ENCODE data around the gene SNIP1. TPM values are rescaled to one million over a fixed set of nuclear protein-coding genes. Genes with fewer than 3 reads are reported as not detected.
"Not testable (repeated sequence)": the region's sequence is repeated elsewhere in the genome, so short reads cannot be mapped to it uniquely, and the experiment has no call there.

SNIP1 gene
- polyA plus RNA-seq, 1 experiment = 8.9 TPM

DNA sequence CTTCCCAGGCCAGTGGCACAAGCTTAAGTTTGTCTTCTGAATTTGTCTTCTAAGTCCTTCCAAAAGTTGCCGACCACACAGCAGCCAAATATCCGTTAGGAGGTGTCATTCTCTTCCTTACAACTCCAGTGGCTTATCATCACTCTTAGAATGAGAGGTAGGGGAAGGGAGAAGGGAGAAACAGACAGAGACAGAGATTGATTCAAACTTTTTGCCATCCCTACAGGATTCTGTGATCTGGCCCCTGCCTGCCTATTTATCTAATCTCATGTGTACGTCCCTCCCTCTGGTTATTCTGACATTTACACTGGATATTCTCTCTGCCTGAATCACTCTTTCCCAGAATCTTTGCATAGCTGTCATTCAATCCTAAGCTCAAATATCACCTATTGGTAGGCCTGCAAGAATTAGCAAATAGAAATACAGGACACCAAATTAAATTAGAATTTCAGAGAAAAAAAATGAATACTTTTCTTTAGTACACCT lies 42.1 kb upstream of the SNIP1 start:
- Histone ChIP-seq H3K27me3 (ENCODE audit: control insufficient read depth, insufficient read depth, low read length) (peaks cover 14% of the 10 kb centered on the region), H3K4me3 (ENCODE audit: low read depth, low read length) (peak overlapping the region; percentile 66), H3K27ac (ENCODE audit: low read depth, low read length) (no peak overlapping the region), H3K9me3 (ENCODE audit: control insufficient read depth, insufficient read depth, low read length) (no peaks in the 10 kb centered on the region)
- ChIA-PET POLR2A (interaction anchor here (0.7 to 1.4 kb wide), 5 partner anchors 10 to 95 kb away, joined by 3 to 5 read pairs (median 4); partner anchors contain the start of gene MEAF6), CTCF (interaction anchor here (0.6 to 1.8 kb wide), 4 partner anchors 82 to 96 kb away, joined by 4 to 17 read pairs (median 4); partner anchors contain the start of gene MEAF6)
- DNase-seq (ENCODE audit: low read depth, low spot score) = no peak
- TF ChIP-seq, protein P1, sequence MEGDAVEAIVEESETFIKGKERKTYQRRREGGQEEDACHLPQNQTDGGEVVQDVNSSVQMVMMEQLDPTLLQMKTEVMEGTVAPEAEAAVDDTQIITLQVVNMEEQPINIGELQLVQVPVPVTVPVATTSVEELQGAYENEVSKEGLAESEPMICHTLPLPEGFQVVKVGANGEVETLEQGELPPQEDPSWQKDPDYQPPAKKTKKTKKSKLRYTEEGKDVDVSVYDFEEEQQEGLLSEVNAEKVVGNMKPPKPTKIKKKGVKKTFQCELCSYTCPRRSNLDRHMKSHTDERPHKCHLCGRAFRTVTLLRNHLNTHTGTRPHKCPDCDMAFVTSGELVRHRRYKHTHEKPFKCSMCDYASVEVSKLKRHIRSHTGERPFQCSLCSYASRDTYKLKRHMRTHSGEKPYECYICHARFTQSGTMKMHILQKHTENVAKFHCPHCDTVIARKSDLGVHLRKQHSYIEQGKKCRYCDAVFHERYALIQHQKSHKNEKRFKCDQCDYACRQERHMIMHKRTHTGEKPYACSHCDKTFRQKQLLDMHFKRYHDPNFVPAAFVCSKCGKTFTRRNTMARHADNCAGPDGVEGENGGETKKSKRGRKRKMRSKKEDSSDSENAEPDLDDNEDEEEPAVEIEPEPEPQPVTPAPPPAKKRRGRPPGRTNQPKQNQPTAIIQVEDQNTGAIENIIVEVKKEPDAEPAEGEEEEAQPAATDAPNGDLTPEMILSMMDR (IDR thresholded peaks at IDR 0.05; ENCODE audit: low read depth, low read length) = no peak

DNA sequence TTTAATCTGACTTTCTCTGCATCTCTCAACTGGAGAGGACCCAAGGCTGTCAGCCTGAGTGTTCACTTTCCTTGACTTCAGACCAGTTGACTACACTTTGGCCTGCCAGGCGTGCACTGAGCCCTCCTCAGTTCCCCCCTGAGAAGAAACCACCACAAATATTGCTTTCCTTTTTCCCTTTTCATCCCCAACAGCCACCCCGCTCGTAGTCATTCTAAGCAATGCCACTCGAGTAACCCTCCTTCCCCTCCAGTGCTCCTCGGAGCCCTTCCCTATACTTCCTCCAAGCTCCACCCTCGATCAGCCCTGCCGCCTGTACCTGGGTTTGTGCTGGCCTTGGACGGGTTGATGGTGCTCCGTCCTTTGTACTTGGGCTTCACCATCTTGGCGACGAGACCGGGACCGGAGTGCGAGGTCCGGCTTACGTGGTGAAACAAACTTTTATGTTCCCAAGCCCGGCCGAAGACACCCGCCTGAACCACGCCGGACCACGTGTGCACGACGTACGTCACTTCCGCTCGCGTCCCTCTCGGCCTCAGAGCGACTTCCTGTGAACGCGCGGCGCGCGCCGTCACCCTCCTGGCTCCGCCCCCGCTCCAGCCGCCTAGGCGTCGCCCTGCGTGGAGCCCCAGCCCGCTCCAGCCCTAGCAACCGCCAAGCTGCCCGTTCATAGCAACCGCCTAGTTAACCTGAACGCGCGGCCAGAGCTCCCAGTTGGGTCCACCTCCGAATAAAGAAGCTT lies 41.5 kb upstream of the SNIP1 start, which contains the start of gene GNL2:
GNL2 (minus strand) TSS at position 498 of the 742 bp plus-strand sequence; CDS start at position 383, 115 bp downstream.
- peaks cover 7% of the 10 kb centered on the region for H3K27me3 ChIP-seq (ENCODE audit: control insufficient read depth, insufficient read depth, low read length)
- H3K9me3 ChIP-seq (ENCODE audit: control insufficient read depth, insufficient read depth, low read length) = no peaks in the 10 kb centered on the region
- DNase-seq (ENCODE audit: low read depth, low spot score) = peak; percentile 85
- TF ChIP-seq, protein P1 (IDR thresholded peaks at IDR 0.05; ENCODE audit: low read depth, low read length) = no peak
- CTCF ChIA-PET = interaction anchor here (0.6 to 1.8 kb wide), 4 partner anchors 81 to 96 kb away, joined by 4 to 17 read pairs (median 4); partner anchors contain the start of gene MEAF6
- POLR2A ChIA-PET = interaction anchor here (0.6 to 1.4 kb wide), 6 partner anchors 9 to 96 kb away, joined by 3 to 5 read pairs (median 4); partner anchors contain the start of gene MEAF6
- peak within 1 kb of the TSS; percentile 98 for H3K4me3 ChIP-seq (ENCODE audit: low read depth, low read length)
- peak within 1 kb of the TSS; percentile 73 for H3K27ac ChIP-seq (ENCODE audit: low read depth, low read length)

DNA sequence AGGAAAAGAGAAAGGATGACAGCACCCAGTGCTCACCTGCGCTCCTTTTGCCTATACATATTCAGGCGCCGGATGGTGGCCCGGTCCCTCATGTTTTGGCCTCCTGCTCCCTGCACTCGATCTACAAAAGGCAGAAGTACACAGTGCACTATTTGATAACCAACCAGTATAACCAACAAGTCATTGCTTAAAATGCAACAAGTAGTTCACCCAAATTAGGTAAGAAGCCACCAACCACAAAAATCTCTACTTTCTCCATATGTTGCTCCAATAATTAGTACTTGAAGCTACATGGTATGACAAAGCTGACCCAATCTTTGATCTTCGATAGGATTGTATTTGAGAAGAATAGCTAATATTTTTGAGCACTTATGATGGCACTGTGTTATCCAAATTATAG lies 39.6 kb upstream of the SNIP1 start:
- TF ChIP-seq, protein P1 (IDR thresholded peaks at IDR 0.05; ENCODE audit: low read depth, low read length) = no peak
- POLR2A ChIA-PET = no interaction called here
- no peaks in the 10 kb centered on the region for H3K9me3 ChIP-seq (ENCODE audit: control insufficient read depth, insufficient read depth, low read length)
- H3K27ac ChIP-seq (ENCODE audit: low read depth, low read length) = no peak overlapping the region
- H3K4me3 ChIP-seq (ENCODE audit: low read depth, low read length) = no peak overlapping the region
- H3K27me3 ChIP-seq (ENCODE audit: control insufficient read depth, insufficient read depth, low read length) = peaks cover 2% of the 10 kb centered on the region
- no peak for DNase-seq (ENCODE audit: low read depth, low spot score)
- CTCF ChIA-PET = interaction anchor here (0.7 to 1.3 kb wide), 3 partner anchors 9 to 1078 kb away, joined by 3 to 13 read pairs (median 3); no protein-coding TSS in a partner anchor

DNA sequence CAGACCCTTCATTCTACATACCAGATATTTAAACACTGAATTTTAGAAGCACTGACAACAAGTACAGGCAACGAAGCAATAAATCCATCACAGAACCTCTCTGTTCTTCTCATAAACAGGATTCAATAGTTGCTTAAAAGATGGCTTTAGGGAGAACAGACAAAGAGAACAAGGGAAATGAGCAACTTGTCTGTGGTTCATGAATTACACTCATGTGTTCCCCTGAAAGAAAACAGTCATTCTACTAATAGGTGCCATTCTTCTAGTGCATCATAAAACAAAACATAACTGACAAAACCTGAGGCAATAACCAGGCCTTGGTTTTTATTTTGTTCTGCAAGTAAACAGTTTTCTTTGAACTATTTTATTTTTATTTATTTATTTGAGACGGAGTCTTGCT lies 34.8 kb upstream of the SNIP1 start:
- TF ChIP-seq, protein P1 (IDR thresholded peaks at IDR 0.05; ENCODE audit: low read depth, low read length) = no peak
- no peak overlapping the region for H3K27ac ChIP-seq (ENCODE audit: low read depth, low read length)
- no peak for DNase-seq (ENCODE audit: low read depth, low spot score)
- POLR2A ChIA-PET = no interaction called here
- H3K4me3 ChIP-seq (ENCODE audit: low read depth, low read length) = no peak overlapping the region
- H3K9me3 ChIP-seq (ENCODE audit: control insufficient read depth, insufficient read depth, low read length) = no peaks in the 10 kb centered on the region
- no peaks in the 10 kb centered on the region for H3K27me3 ChIP-seq (ENCODE audit: control insufficient read depth, insufficient read depth, low read length)
- CTCF ChIA-PET = interaction anchor here (1.0 to 2.3 kb wide), 2 partner anchors 15 to 134 kb away, joined by 4 to 9 read pairs; no protein-coding TSS in a partner anchor

DNA sequence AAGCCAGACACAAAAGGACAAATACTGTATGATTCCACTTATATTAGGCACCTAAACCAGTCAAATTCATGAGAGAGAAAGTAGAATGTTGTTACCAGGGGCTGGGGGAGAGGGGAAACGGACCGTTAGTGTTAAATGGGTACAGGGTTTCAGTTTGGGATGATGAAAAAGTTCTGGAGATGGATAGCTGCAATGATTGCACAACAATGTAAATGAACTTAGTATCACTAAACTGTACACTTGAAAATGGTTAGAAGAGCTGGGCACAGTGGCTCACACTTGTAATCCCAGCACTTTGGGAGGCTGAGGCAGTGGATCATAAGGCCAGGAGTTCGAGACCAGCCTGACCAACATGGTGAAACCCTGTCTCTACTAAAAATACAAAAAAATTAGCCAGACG lies 30.5 kb upstream of the SNIP1 start:
- DNase-seq (ENCODE audit: low read depth, low spot score); POLR2A ChIA-PET; H3K27ac ChIP-seq (ENCODE audit: low read depth, low read length); H3K4me3 ChIP-seq (ENCODE audit: low read depth, low read length); H3K27me3 ChIP-seq (ENCODE audit: control insufficient read depth, insufficient read depth, low read length); H3K9me3 ChIP-seq (ENCODE audit: control insufficient read depth, insufficient read depth, low read length): not testable (repeated sequence)
- CTCF ChIA-PET = interaction anchor here (2.0 to 2.2 kb wide), 3 partner anchors 19 to 276 kb away, joined by 7 to 10 read pairs (median 7); no protein-coding TSS in a partner anchor

Measured in AG04450 (cell line).